ENCODE data around the gene ADRA2C. TPM values are rescaled to one million over a fixed set of nuclear protein-coding genes. Genes with fewer than 3 reads are reported as not detected.

ADRA2C gene
- total and polyA plus RNA-seq, 9 of the 15 experiments (the other 6 are each of a cell fraction or from before 2014, with no cell fraction given) = 0.06 to 0.58 (median 0.14) TPM; not detected in 2

DNA sequence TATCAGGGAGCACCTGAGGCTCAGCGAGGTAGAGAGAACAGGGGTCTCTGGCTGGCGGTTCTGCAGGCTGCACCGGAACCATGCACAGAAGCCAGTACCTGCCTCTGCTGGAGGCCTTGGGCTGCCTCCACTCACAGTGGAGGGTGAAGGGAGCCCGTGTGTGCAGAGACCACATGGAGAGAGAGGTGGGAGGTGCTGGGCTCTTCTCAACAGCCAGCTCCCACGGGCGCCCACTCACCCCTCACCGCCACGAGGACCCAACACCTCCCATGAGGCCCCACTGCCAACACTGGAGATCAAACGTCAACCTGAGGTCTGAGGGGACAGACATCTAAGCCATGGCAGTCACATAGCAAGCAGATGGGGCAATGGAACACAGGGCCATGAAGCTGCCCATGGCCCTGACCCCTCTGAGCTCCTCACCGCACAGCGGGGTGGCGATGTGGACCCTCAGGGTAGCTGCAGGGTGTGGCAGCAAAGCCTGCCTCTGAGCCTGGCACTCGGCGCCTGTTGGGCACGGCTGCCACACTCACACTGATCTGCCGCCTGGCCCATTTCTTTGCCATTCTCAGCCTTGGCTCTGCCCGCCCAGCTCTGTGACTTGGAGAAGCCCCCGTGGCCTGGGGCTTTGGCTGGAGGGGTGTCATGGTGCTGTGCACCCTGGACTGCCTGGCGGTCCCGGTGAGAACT is 44.8 kb downstream of the ADRA2C start:
- TF ChIP-seq ZNF717 (CRISPR knock-in tag; IDR thresholded peaks at IDR 0.05) (no peak), GTF2A2 (tag; IDR thresholded peaks at IDR 0.05) (no peak), SMAD3 (CRISPR knock-in tag; conservative IDR thresholded peaks at IDR 0.05) (no peak), TFAM (CRISPR knock-in tag; conservative IDR thresholded peaks at IDR 0.05) (no peak), ZNF695 (CRISPR knock-in tag; IDR thresholded peaks at IDR 0.05) (no peak), POLR2H (tag; IDR thresholded peaks at IDR 0.05; ENCODE audit: low read depth) (no peak), SRSF9 (IDR thresholded peaks at IDR 0.05; ENCODE audit: borderline replicate concordance, low read depth, low read length) (no peak), FOXK2 (conservative IDR thresholded peaks at IDR 0.05 in 1 of 2, IDR thresholded peaks at IDR 0.05 in 1 of 2; ENCODE audit: low read depth in 2 of 2) (no peak), HDAC8 (tag; IDR thresholded peaks at IDR 0.05) (no peak), POU5F1 (IDR thresholded peaks at IDR 0.05; ENCODE audit: borderline replicate concordance, low read depth, low read length, partially characterized antibody) (no peak), ZNF133 (CRISPR knock-in tag; IDR thresholded peaks at IDR 0.05) (no peak), CREBBP (IDR thresholded peaks at IDR 0.05; ENCODE audit: low read depth, low read length) (no peak), NR1H2 (CRISPR knock-in tag; IDR thresholded peaks at IDR 0.05) (no peak), ZNF146 (CRISPR knock-in tag; IDR thresholded peaks at IDR 0.05; ENCODE audit: unreplicated experiment) (no peak)
- TF ChIP-seq, protein P1, sequence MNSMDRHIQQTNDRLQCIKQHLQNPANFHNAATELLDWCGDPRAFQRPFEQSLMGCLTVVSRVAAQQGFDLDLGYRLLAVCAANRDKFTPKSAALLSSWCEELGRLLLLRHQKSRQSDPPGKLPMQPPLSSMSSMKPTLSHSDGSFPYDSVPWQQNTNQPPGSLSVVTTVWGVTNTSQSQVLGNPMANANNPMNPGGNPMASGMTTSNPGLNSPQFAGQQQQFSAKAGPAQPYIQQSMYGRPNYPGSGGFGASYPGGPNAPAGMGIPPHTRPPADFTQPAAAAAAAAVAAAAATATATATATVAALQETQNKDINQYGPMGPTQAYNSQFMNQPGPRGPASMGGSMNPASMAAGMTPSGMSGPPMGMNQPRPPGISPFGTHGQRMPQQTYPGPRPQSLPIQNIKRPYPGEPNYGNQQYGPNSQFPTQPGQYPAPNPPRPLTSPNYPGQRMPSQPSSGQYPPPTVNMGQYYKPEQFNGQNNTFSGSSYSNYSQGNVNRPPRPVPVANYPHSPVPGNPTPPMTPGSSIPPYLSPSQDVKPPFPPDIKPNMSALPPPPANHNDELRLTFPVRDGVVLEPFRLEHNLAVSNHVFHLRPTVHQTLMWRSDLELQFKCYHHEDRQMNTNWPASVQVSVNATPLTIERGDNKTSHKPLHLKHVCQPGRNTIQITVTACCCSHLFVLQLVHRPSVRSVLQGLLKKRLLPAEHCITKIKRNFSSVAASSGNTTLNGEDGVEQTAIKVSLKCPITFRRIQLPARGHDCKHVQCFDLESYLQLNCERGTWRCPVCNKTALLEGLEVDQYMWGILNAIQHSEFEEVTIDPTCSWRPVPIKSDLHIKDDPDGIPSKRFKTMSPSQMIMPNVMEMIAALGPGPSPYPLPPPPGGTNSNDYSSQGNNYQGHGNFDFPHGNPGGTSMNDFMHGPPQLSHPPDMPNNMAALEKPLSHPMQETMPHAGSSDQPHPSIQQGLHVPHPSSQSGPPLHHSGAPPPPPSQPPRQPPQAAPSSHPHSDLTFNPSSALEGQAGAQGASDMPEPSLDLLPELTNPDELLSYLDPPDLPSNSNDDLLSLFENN (IDR thresholded peaks at IDR 0.05; ENCODE audit: low read depth in 2 of 2, low read length in 2 of 2) = no peak
- TF ChIP-seq, protein P2, sequence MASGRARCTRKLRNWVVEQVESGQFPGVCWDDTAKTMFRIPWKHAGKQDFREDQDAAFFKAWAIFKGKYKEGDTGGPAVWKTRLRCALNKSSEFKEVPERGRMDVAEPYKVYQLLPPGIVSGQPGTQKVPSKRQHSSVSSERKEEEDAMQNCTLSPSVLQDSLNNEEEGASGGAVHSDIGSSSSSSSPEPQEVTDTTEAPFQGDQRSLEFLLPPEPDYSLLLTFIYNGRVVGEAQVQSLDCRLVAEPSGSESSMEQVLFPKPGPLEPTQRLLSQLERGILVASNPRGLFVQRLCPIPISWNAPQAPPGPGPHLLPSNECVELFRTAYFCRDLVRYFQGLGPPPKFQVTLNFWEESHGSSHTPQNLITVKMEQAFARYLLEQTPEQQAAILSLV (tag; IDR thresholded peaks at IDR 0.05) = no peak
- intact Hi-C loops (cut with micrococcal nuclease) (no loop called here), in situ Hi-C loops (cut with MboI) (no loop called here)
- 0% methylated on average over 13 of the region's 20 CpGs for WGBS (ENCODE audit: insufficient coverage, low coverage, missing lambda C conversion rate)
- Histone ChIP-seq H2AFZ (ENCODE audit: low read depth, low read length) (no peak overlapping the region), H3K4me2 (ENCODE audit: insufficient read depth, low read length) (no peak overlapping the region), H3K9ac (ENCODE audit: insufficient read depth in 1 of 2, low read depth in 2 of 2, low read length in 2 of 2) (no peak overlapping the region), H3K27me3 (ENCODE audit: control insufficient read depth in 2 of 2, insufficient read depth in 2 of 2, low read length in 2 of 2) (peaks cover 2 to 39% of the 10 kb centered on the region in 2 experiments; a peak in 4 of 5 replicates), H3K4me3 (no peak overlapping the region), H3K79me2 (ENCODE audit: control insufficient read depth, insufficient read depth, low read length) (no peaks in the 10 kb centered on the region), H3K9me3 (replicated peaks; ENCODE audit: control insufficient read depth, insufficient read depth, low read depth, low read length) (peaks cover 2% of the 10 kb centered on the region; the same call in 1 of the 2 replicates), H3K36me3 (ENCODE audit: control insufficient read depth, insufficient read depth, low read length) (no peaks in the 10 kb centered on the region), H4K20me1 (replicated peaks; ENCODE audit: control insufficient read depth, insufficient read depth, low read length) (no peaks in the 10 kb centered on the region), H3K4me1 (replicated peaks in 1 of 2; ENCODE audit: control insufficient read depth in 2 of 2, insufficient read depth in 2 of 2, low read length in 2 of 2) (no peaks in the 10 kb centered on the region; a peak in 1 of 5 replicates), H3K9me1 (ENCODE audit: control insufficient read depth, insufficient read depth, low read length) (no peaks in the 10 kb centered on the region), H3K27ac (ENCODE audit: extremely low read depth, low read depth, low read length) (no peak overlapping the region)
- DNase-seq (ENCODE audit: extremely low read depth in 1 of 4, low spot score in 3 of 4) (no peak), FAIRE-seq (no peak), ATAC-seq (no peak)
- no TSS peak for BruUV-seq (replicated peaks)
- CTCF ChIA-PET (ENCODE audit: low intra/inter-chr PET ratio) = no interaction called here
- POLR2A ChIA-PET = no interaction called here

Measured in K562 (cell line).